T-cell (primary cell): Measurements from ENCODE around the gene TRIM6. TPM values are rescaled to one million over a fixed set of nuclear protein-coding genes. Genes with fewer than 3 reads are reported as not detected.

Experiments used
- ATAC-seq, 4 experiments: fragments of 200-7000 bp in 3 of 4; fragments of 150-1000 bp in 1 of 4; cut with Tn5 transposase; replicated peaks in 1 of 4; 1 replicate in 3 of 4; 2 replicates in 1 of 4; pipeline ENCODE4 v1.10.0; 2021; ENCODE audit warnings: moderate library complexity in 3 of 4, mild to moderate bottlenecking in 2 of 4, moderate number of reproducible peaks in 1 of 4
- CTCF ChIA-PET, 2 donors: fragments of 300-600 bp; sonication (Branson Sonifier 250); formaldehyde crosslinking; loops; one replicate each; lab custom pipeline; 2022; ENCODE audit warnings: antibody characterized with exemption in 2 of 2; lab: Charles Lee
- POLR2A ChIA-PET, 2 donors: fragments of 300-600 bp; sonication (Branson Sonifier 250); formaldehyde crosslinking; loops; one replicate each; lab custom pipeline; 2022; ENCODE audit warnings: antibody characterized with exemption in 2 of 2; lab: Charles Lee
- DNase-seq, 35 experiments: peaks; one replicate each; pipeline versions ENCODE4 v3.0.0 to v3.0.0-alpha.2; 2013 to 2023
- H3K27ac ChIP-seq: one replicate; pipeline ENCODE4 v1.5.1; 2013; ENCODE audit warnings: low read length
- H3K27me3 ChIP-seq, 2 experiments: replicated peaks in 1 of 2; 1 replicate in 1 of 2; 2 replicates in 1 of 2; pipeline versions ENCODE4 v1.6.1 to v1.7.0; 2013; ENCODE audit warnings: low read length in 1 of 2, mixed read lengths in 1 of 2; ENCODE audit not compliant: control insufficient read depth in 2 of 2, insufficient read depth in 2 of 2; ENCODE audit errors: extremely low read depth in 1 of 2
- H3K36me3 ChIP-seq, 2 donors: 1 replicate in 1 of 2; 2 replicates in 1 of 2; pipeline versions ENCODE4 v1.6.1 to v1.7.0; 2013; ENCODE audit warnings: low read length in 1 of 2; ENCODE audit not compliant: control insufficient read depth in 2 of 2, insufficient read depth in 1 of 2; ENCODE audit errors: extremely low read depth in 1 of 2
- H3K4me1 ChIP-seq, 2 experiments: 1 replicate in 1 of 2; 2 replicates in 1 of 2; pipeline versions ENCODE4 v1.6.1 to v1.7.0; 2013; ENCODE audit warnings: low read length in 2 of 2, mixed read lengths in 1 of 2; ENCODE audit not compliant: insufficient read depth in 2 of 2, control insufficient read depth in 1 of 2; ENCODE audit errors: extremely low read depth in 1 of 2
- H3K4me3 ChIP-seq, 2 donors: 1 replicate in 1 of 2; 2 replicates in 1 of 2; pipeline versions ENCODE4 v1.5.1 to v1.7.0; 2013; ENCODE audit warnings: mild to moderate bottlenecking in 2 of 2, low read length in 1 of 2, moderate library complexity in 1 of 2; ENCODE audit not compliant: control insufficient read depth in 1 of 2; ENCODE audit errors: extremely low read depth in 1 of 2
- H3K9me3 ChIP-seq: 2 replicates; pipeline ENCODE4 v1.7.0; 2013
- H3K27ac Mint-ChIP-seq, 2 donors: one replicate each; pipeline ENCODE4 v1.8.0; 2020 to 2021; ENCODE audit warnings: mild to moderate bottlenecking in 2 of 2, mixed read lengths in 2 of 2
- H3K27me3 Mint-ChIP-seq, 2 donors: one replicate each; pipeline ENCODE4 v1.8.0; 2021 to 2022; ENCODE audit warnings: mixed read lengths in 2 of 2
- H3K36me3 Mint-ChIP-seq: one replicate; pipeline ENCODE4 v1.8.0; 2021; ENCODE audit warnings: mixed read lengths
- H3K4me1 Mint-ChIP-seq, 3 donors: one replicate each; pipeline ENCODE4 v1.8.0; 2020 to 2022; ENCODE audit warnings: mixed read lengths in 3 of 3, mild to moderate bottlenecking in 1 of 3
- H3K4me3 Mint-ChIP-seq, 3 donors: one replicate each; pipeline ENCODE4 v1.8.0; 2020 to 2022; ENCODE audit warnings: mild to moderate bottlenecking in 3 of 3, mixed read lengths in 3 of 3, moderate library complexity in 3 of 3
- H3K9me3 Mint-ChIP-seq, 3 donors: one replicate each; pipeline ENCODE4 v1.8.0; 2020 to 2022; ENCODE audit warnings: mixed read lengths in 3 of 3
- WGBS: methylation state at CpG from one replicate; pipeline ENCODE4 v1.1.5; 2013; ENCODE audit warnings: missing lambda C conversion rate; ENCODE audit not compliant: insufficient coverage; 5-methylcytosine and 5-hydroxymethylcytosine counted together
- total RNA-seq, 35 experiments: library from RNA in 6 of 35; stranded (reverse) in 6 of 35; fragments of 120-200 nt in 1 of 35; gene quantifications; one replicate each; pipeline versions ENCODE4 v1.2.1 to v1.2.4 and lab custom pipeline; 2013 to 2026

Gene TRIM6
- under 1 TPM in 2 of 5 donors, not detected in 3; 0.13 to 0.14 TPM for total RNA-seq
- total RNA-seq (2013) = 0.35 TPM
- 0 to 0.20 (median 0.05) reads per million in 29 experiments for total RNA-seq (lab: John Stamatoyannopoulos, UW)

GRCh38 chr11:5596607-5597201, at the start of gene TRIM6:
Gene TRIM6, plus strand, starts transcription at chr11:5596637. Its CDS starts 261 bp downstream, at chr11:5596898.
- Mint-ChIP-seq H3K27ac (peak within 1 kb of the TSS in 1 of 2 donors; percentile 16), H3K9me3 (no peaks in the 10 kb centered on the region), H3K4me1 (peaks cover 6 to 11% (median 7%) of the 10 kb centered on the region in 3 donors), H3K4me3 (peak within 1 kb of the TSS; percentile 70 to 72 (median 72)), H3K27me3 (peaks cover 6 to 15% of the 10 kb centered on the region in 2 donors), H3K36me3 (no peaks in the 10 kb centered on the region)
- Histone ChIP-seq H3K27me3 (peaks cover 0 to 3% of the 10 kb centered on the region in 2 experiments), H3K27ac (no peak within 1 kb of the TSS), H3K9me3 (no peaks in the 10 kb centered on the region), H3K4me1 (peaks cover 0 to 11% of the 10 kb centered on the region in 2 experiments), H3K4me3 (peak within 1 kb of the TSS; percentile 49 to 70), H3K36me3 (no peaks in the 10 kb centered on the region)
- ChIA-PET CTCF (no interaction called here), POLR2A (no interaction called here)
- peak in 4 of 35 experiments; percentile 1 to 15 (median 5) for DNase-seq
- WGBS = 29% methylated on average over 5 of the region's 20 CpGs
- ATAC-seq = no peak

DNA sequence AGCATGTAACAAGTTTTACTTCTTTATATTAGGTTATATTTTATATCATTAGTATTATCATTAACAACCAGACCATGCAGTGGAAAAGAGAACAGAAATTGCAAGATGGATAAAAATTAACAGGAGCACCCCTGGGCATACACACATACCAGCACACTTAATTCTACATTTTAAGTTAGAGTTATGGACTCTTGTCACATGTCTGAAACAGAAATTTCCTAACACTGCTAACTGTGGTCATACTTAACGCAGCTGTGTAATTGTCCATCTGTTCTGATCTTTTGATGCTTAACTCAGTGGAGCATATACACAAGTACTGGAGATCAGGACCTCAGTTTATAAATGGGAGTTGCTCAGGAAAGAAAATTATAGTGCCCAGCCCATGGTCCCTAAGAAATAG, 48.5 kb upstream of the TRIM6 start:
- Histone ChIP-seq H3K36me3 (no peaks in the 10 kb centered on the region), H3K9me3 (no peaks in the 10 kb centered on the region), H3K27ac (no peak overlapping the region), H3K4me1 (no peaks in the 10 kb centered on the region), H3K4me3 (no peak overlapping the region), H3K27me3 (no peaks in the 10 kb centered on the region)
- POLR2A ChIA-PET = no interaction called here
- CTCF ChIA-PET = no interaction called here
- Mint-ChIP-seq H3K27ac (no peak overlapping the region), H3K27me3 (peaks cover 3 to 8% of the 10 kb centered on the region in 2 donors), H3K9me3 (peaks cover 0 to 4% (median 0%) of the 10 kb centered on the region in 3 donors), H3K36me3 (no peaks in the 10 kb centered on the region), H3K4me3 (no peak overlapping the region), H3K4me1 (no peaks in the 10 kb centered on the region)
- ATAC-seq = no peak
- no CpG with 5 or more reads among the region's 1 CpG for WGBS
- DNase-seq = no peak

GRCh38 chr11:5548440-5548839, 48.0 kb upstream of the TRIM6 start, which contains the start of gene OR52H1:
Gene OR52H1, minus strand, starts transcription at chr11:5548540. Its CDS starts 3,035 bp downstream, at chr11:5545505.
- Mint-ChIP-seq H3K36me3 (no peaks in the 10 kb centered on the region), H3K27me3 (peaks cover 3 to 8% of the 10 kb centered on the region in 2 donors), H3K27ac (no peak within 1 kb of the TSS), H3K9me3 (peaks cover 0 to 4% (median 0%) of the 10 kb centered on the region in 3 donors), H3K4me1 (no peaks in the 10 kb centered on the region), H3K4me3 (no peak within 1 kb of the TSS)
- ATAC-seq (no peak), DNase-seq (no peak)
- no peak within 1 kb of the TSS for H3K4me3 ChIP-seq
- no peaks in the 10 kb centered on the region for H3K36me3 ChIP-seq
- CTCF ChIA-PET = no interaction called here
- no peaks in the 10 kb centered on the region for H3K27me3 ChIP-seq
- H3K9me3 ChIP-seq = no peaks in the 10 kb centered on the region
- H3K4me1 ChIP-seq = no peaks in the 10 kb centered on the region
- H3K27ac ChIP-seq = no peak within 1 kb of the TSS
- POLR2A ChIA-PET = no interaction called here
- no CpG with 5 or more reads among the region's 1 CpG for WGBS

DNA sequence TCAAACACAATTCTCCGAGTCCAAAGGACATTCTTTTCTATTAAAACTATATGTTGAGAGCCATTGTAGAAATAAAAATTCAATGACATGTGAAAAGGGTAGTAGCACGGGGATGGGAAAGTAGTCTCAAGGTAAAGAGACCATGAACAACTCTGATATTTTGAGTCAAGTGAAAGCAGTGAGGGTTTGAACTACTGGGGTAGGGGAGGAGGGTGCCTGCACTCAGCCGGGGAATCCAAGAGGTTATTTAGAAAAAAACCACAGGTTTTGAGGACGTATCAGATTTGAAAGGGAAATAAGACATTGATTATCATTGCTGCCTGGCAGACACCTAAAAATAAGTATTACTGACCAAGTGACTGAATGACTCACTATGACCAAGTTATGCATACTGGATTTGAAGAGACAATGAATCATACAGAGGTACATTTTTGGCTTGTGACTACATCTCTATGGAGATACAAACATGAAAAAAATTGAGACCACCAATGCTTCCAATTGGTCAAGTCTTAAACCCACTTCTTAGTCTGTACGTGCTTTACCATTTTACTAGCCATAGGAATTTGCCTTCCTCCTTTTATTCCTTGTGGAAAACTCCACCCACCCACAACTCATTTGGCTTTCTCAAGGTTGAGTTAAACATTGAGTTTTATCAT, 45.9 kb upstream of the TRIM6 start:
- Mint-ChIP-seq H3K4me1 (no peaks in the 10 kb centered on the region), H3K27me3 (peaks cover 3 to 8% of the 10 kb centered on the region in 2 donors), H3K36me3 (no peaks in the 10 kb centered on the region), H3K27ac (no peak overlapping the region), H3K9me3 (peaks cover 0 to 4% (median 0%) of the 10 kb centered on the region in 3 donors), H3K4me3 (no peak overlapping the region)
- H3K27me3 ChIP-seq = no peaks in the 10 kb centered on the region
- H3K36me3 ChIP-seq = no peaks in the 10 kb centered on the region
- no peak overlapping the region for H3K4me3 ChIP-seq
- ATAC-seq = no peak
- H3K9me3 ChIP-seq = no peaks in the 10 kb centered on the region
- no peak for DNase-seq
- H3K27ac ChIP-seq = no peak overlapping the region
- H3K4me1 ChIP-seq = no peaks in the 10 kb centered on the region
- ChIA-PET POLR2A (no interaction called here), CTCF (no interaction called here)
- WGBS = 58% methylated on average over 3 of the region's 5 CpGs

DNA sequence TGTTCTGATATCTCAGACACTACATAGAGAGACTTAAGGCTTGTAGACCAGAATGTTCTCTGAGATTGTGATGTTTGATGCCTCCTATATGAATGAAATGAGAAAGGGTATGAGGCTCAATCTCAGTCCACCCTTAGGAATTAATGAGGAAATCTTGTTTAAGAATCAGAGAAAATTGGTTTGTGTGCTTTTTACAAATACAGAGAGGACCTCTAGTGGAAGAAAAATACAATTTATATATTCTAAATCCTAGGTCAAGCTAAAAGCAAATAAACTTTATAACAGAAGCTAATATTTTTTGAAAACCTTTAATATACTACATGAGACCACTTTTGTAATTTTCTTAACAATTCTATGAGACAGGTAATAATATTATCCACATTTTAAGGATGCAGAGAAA, 43.1 kb upstream of the TRIM6 start:
- Histone ChIP-seq H3K27me3 (no peaks in the 10 kb centered on the region), H3K4me1 (no peaks in the 10 kb centered on the region), H3K9me3 (no peaks in the 10 kb centered on the region), H3K27ac (no peak overlapping the region), H3K36me3 (no peaks in the 10 kb centered on the region), H3K4me3 (no peak overlapping the region)
- no peak overlapping the region for H3K4me3 Mint-ChIP-seq
- H3K27ac Mint-ChIP-seq = no peak overlapping the region
- CTCF ChIA-PET = no interaction called here
- H3K9me3 Mint-ChIP-seq = peaks cover 0 to 4% (median 0%) of the 10 kb centered on the region in 3 donors
- no peaks in the 10 kb centered on the region for H3K4me1 Mint-ChIP-seq
- no peaks in the 10 kb centered on the region for H3K36me3 Mint-ChIP-seq
- no peak for ATAC-seq
- POLR2A ChIA-PET = no interaction called here
- peaks cover 3 to 8% of the 10 kb centered on the region in 2 donors for H3K27me3 Mint-ChIP-seq
- DNase-seq = no peak

GRCh38 chr11:5556596-5557188, 39.7 kb upstream of the TRIM6 start:
- no peak overlapping the region for H3K27ac ChIP-seq
- H3K4me3 Mint-ChIP-seq = no peak overlapping the region
- no peaks in the 10 kb centered on the region for H3K9me3 ChIP-seq
- no peak overlapping the region for H3K4me3 ChIP-seq
- H3K27me3 ChIP-seq = no peaks in the 10 kb centered on the region
- no peaks in the 10 kb centered on the region for H3K4me1 ChIP-seq
- WGBS = 83% methylated on average over 3 of the region's 3 CpGs
- H3K27me3 Mint-ChIP-seq = peaks cover 5 to 18% of the 10 kb centered on the region in 2 donors
- H3K9me3 Mint-ChIP-seq = no peaks in the 10 kb centered on the region
- no peaks in the 10 kb centered on the region for H3K36me3 ChIP-seq
- DNase-seq (no peak), ATAC-seq (no peak)
- POLR2A ChIA-PET = no interaction called here
- H3K27ac Mint-ChIP-seq = no peak overlapping the region
- peaks cover 4% of the 10 kb centered on the region for H3K36me3 Mint-ChIP-seq
- H3K4me1 Mint-ChIP-seq = no peaks in the 10 kb centered on the region
- CTCF ChIA-PET = no interaction called here
